ENCODE measurements around the gene SUDS3.
A peak's percentile ranks its signal among the peaks of the same experiment; 100 is the strongest.

The SUDS3 gene

GRCh38 chr12:118357257-118358007, 18.9 kb upstream of the SUDS3 start:
- DNase-seq: peak; percentile 18

- DNase-seq: no peak
Observed at GRCh38 chr12:118358008-118358359, 18.4 kb upstream of the SUDS3 start.

GRCh38 chr12:118358612-118359540, 17.5 kb upstream of the SUDS3 start:
- no peak for DNase-seq

- DNase-seq: no peak
Observed at GRCh38 chr12:118359541-118359915, 16.8 kb upstream of the SUDS3 start.

GRCh38 chr12:118361092-118361404, 15.3 kb upstream of the SUDS3 start:
- DNase-seq: no peak

- no peak for DNase-seq
Observed at GRCh38 chr12:118361889-118362288, 14.5 kb upstream of the SUDS3 start.

- no peak for DNase-seq
Observed at GRCh38 chr12:118368821-118369220, 7.5 kb upstream of the SUDS3 start.

- no peak for DNase-seq
Observed at GRCh38 chr12:118370601-118371000, 5.8 kb upstream of the SUDS3 start.

GRCh38 chr12:118371321-118372282, 4.8 kb upstream of the SUDS3 start:
- peak; percentile 4 for DNase-seq

- DNase-seq: peak; percentile 95
Observed at GRCh38 chr12:118372541-118373495, 3.5 kb upstream of the SUDS3 start, which contains the start of gene TAOK3. TAOK3 (minus strand) TSS chr12:118372907; CDS start chr12:118255567, 117,340 bp downstream.

- no peak for DNase-seq
Observed at GRCh38 chr12:118373616-118374015, 2.7 kb upstream of the SUDS3 start.

GRCh38 chr12:118374126-118374725, 2.1 kb upstream of the SUDS3 start:
- DNase-seq: no peak

- DNase-seq: no peak
Observed at GRCh38 chr12:118374909-118375308, 1.4 kb upstream of the SUDS3 start.

GRCh38 chr12:118375348-118375747, 1.0 kb upstream of the SUDS3 start:
- DNase-seq: no peak

- DNase-seq: no peak
Observed at GRCh38 chr12:118377021-118377883, 897 bp downstream of the SUDS3 start.

GRCh38 chr12:118377884-118378470, 1.6 kb downstream of the SUDS3 start:
- DNase-seq: peak; percentile 73

- DNase-seq: no peak
Observed at GRCh38 chr12:118391424-118391823, 15.1 kb downstream of the SUDS3 start.

GRCh38 chr12:118391836-118392235, 15.5 kb downstream of the SUDS3 start:
- no peak for DNase-seq

- no peak for DNase-seq
Observed at GRCh38 chr12:118397708-118398440, 21.5 kb downstream of the SUDS3 start.
